ENCODE results near the gene CLTCL1.

Gene CLTCL1

DNA sequence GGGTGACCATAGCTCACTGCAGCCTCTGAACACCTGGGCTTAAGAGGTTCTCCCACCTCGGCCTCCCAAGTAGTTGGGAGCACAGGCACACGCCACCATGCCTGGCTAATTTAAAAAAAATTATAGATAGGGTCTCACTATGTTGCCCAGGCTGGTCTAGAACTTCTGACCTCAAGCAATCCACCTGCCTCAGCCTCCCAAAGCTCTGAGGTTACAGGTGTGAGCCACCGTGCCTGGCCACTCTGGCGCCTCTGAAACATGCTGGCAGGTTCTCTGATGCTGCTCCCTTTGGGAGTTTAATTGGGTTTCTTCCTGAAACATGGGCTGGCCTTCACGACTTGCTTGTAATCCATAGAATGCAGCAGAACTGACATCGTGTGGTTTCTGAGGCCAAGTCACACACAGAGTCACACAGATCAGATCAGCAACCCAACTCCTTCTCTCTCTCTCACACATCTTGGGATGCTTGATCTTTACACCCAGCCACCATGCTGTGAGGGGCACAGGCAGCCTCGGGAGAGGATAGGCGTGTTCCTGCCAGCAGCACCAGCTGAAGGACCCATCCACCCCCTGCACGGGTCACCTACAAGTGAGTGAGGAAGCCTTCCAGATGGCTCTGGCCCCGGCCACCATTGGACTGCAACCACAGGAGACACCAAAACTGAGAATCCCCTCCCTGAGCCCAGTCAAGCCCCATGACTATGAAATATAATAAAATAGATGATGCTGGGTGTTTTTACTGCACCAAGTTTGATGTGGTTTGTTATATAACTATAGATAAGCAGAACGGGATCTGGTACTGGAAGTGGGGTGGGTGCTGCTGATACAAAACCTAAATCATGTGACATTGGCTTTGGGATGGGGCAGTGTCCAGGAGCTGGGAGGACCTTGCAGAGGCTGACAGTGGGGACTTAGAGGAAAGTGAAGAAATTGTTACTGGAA lies 138.3 kb downstream of the CLTCL1 start:
- no peaks in the 10 kb centered on the region for H3K9me3 ChIP-seq
- H3K4me1 ChIP-seq (ENCODE audit: control insufficient read depth in 1 of 2, insufficient read depth in 1 of 2, low read depth in 1 of 2, low read length in 1 of 2) = peaks cover 7 to 18% of the 10 kb centered on the region in 2 experiments
- H3K27ac ChIP-seq = no peak overlapping the region
- TF ChIP-seq, protein P1, sequence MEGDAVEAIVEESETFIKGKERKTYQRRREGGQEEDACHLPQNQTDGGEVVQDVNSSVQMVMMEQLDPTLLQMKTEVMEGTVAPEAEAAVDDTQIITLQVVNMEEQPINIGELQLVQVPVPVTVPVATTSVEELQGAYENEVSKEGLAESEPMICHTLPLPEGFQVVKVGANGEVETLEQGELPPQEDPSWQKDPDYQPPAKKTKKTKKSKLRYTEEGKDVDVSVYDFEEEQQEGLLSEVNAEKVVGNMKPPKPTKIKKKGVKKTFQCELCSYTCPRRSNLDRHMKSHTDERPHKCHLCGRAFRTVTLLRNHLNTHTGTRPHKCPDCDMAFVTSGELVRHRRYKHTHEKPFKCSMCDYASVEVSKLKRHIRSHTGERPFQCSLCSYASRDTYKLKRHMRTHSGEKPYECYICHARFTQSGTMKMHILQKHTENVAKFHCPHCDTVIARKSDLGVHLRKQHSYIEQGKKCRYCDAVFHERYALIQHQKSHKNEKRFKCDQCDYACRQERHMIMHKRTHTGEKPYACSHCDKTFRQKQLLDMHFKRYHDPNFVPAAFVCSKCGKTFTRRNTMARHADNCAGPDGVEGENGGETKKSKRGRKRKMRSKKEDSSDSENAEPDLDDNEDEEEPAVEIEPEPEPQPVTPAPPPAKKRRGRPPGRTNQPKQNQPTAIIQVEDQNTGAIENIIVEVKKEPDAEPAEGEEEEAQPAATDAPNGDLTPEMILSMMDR (IDR thresholded peaks at IDR 0.05) = no peak
- no peaks in the 10 kb centered on the region for H3K36me3 ChIP-seq
- no peak overlapping the region for H3K4me3 ChIP-seq (ENCODE audit: low read depth in 1 of 2, low read length in 1 of 2)
- H3K27me3 ChIP-seq = peaks cover 88% of the 10 kb centered on the region

DNA sequence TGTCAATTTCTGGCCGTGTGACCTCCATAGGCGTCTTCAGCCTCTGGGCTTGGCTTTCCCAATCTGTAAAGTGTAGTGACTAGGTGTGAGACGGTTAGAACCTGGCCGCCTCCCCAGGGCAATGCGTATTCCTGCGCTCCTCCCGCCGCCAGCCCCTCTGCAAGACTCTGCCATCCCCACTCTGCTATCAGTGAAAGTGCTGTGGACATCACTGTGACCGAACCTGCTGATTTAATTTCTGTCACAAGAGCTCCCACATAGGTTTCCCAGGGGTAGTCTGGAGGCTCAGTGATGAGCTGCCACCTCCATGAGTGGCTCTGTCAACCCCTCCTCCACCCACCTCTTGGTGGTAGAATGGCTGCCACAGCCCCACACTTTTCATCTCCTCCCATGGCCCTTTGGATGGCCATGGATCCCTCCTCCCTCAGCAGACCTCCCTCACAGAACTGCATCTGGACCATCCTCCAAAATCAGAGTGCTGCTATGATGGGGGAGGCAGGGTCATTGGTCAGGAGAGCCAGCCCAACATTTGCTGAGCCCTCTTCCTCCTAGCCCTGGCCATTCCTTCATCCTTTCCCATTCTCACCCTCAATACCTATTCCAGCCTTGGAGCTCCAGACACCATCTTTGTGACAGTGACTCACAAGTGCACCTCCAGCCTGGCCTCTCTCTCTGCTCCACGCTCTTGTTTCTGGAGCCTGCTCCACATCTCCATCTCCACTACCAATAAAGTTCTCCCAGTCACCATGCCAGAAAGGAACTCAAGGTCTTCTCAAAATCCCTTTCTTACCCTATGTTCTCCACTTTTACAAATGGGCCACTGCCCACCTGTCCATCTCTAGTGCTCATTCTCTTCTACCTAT lies 140.0 kb downstream of the CLTCL1 start:
- H3K4me1 ChIP-seq (ENCODE audit: control insufficient read depth in 1 of 2, insufficient read depth in 1 of 2, low read depth in 1 of 2, low read length in 1 of 2) = peaks cover 7 to 18% of the 10 kb centered on the region in 2 experiments
- TF ChIP-seq, protein P1 (IDR thresholded peaks at IDR 0.05) = no peak
- H3K27me3 ChIP-seq = peaks cover 95% of the 10 kb centered on the region
- no peak overlapping the region for H3K27ac ChIP-seq
- H3K4me3 ChIP-seq (ENCODE audit: low read depth in 1 of 2, low read length in 1 of 2) = no peak overlapping the region
- H3K9me3 ChIP-seq = no peaks in the 10 kb centered on the region
- H3K36me3 ChIP-seq = no peaks in the 10 kb centered on the region

DNA sequence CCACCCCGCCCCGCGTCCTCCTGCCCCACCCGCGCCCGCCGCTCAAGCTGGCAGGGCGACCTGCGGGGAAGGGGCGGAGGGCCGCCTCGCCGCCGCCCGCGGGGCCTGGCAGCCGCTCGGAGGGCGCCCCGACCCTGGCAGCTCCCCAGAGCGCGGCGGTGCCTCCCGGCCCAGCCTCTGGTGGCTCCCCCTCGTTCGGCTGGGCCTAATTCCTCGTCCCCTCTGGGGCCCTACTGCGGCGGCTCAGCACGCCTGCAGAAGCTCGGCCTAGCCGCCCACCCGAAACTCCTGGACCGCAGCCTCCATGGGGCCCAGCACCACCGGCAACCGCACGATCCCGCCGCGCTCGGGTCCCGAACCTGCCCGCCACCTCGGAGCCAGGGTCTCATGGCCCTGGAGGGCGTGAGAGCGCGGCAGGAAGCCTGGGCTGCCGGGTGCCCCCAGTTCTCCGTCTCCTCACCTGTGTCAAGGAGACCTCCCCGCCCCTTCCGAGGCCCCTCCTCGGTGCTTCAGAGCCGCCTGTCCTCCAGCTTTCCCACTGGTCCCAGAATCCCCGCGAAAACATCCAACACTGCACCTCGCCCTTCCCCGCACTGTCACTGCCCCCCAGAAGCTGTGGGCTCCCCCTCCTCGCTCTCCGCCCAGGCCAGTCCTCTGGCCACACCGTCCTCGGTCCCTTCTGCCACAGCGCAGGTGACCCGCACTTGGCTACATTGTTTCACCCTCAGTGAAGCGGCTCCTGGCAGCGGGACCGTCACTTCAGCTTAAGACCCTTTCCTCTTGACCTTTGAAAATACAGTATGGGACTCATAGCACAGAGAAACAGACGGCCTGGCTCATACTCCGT lies 140.8 kb downstream of the CLTCL1 start:
- Histone ChIP-seq H3K27ac (no peak overlapping the region), H3K9me3 (no peaks in the 10 kb centered on the region), H3K4me3 (ENCODE audit: low read depth in 1 of 2, low read length in 1 of 2) (no peak overlapping the region), H3K27me3 (peaks cover 97% of the 10 kb centered on the region), H3K4me1 (ENCODE audit: control insufficient read depth in 1 of 2, insufficient read depth in 1 of 2, low read depth in 1 of 2, low read length in 1 of 2) (peaks cover 7 to 18% of the 10 kb centered on the region in 2 experiments), H3K36me3 (no peaks in the 10 kb centered on the region)
- TF ChIP-seq, protein P1 (IDR thresholded peaks at IDR 0.05) = no peak

DNA sequence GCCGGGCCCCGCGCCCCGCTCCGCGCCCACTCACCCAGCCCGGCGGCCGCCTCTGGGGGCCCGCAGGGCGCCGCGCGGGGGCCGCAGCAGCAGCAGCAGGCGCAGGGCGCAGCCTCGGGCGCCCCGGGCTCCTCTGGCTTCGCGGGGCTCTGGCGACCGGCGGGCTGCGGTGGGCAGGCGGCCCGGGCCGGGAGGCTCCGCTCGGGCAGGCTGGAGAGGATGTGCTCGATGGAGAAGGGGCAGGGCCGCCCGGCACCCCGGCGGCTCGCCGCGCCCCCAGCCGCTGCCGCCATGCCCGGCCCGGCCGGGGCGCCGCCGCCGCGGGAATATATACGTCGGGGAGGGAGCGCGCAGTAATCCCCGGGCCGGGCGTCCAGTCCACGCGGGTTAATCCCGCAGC lies 141.5 kb downstream of the CLTCL1 start, which contains the start of gene GSC2:
GSC2 (minus strand) TSS at position 302 of the 400 bp plus-strand sequence; CDS start at position 293, 9 bp downstream.
- TF ChIP-seq, protein P1 (IDR thresholded peaks at IDR 0.05) = no peak
- Histone ChIP-seq H3K4me3 (ENCODE audit: low read depth in 1 of 2, low read length in 1 of 2) (peak within 1 kb of the TSS; percentile 2 to 12), H3K4me1 (ENCODE audit: control insufficient read depth in 1 of 2, insufficient read depth in 1 of 2, low read depth in 1 of 2, low read length in 1 of 2) (peaks cover 8 to 18% of the 10 kb centered on the region in 2 experiments), H3K36me3 (no peaks in the 10 kb centered on the region), H3K27ac (no peak within 1 kb of the TSS), H3K9me3 (no peaks in the 10 kb centered on the region), H3K27me3 (peaks cover 90% of the 10 kb centered on the region)

Measured in neutrophil (primary cell).